T-helper 1 cell (primary cell): ENCODE data around the gene AMHR2.

ENCODE experiments used
- DNase-seq, 5 donors: peaks; one replicate each; pipeline ENCODE4 v3.0.0-alpha.2; 2012 to 2020

AMHR2 gene

GRCh38 chr12:53453953-53454640, 30.4 kb downstream of the AMHR2 start:
- no peak for DNase-seq

- no peak for DNase-seq
Measured at GRCh38 chr12:53454707-53455106, 31.1 kb downstream of the AMHR2 start.

- DNase-seq = no peak
Measured at GRCh38 chr12:53456654-53457366, 33.2 kb downstream of the AMHR2 start.

GRCh38 chr12:53459097-53459496, 35.4 kb downstream of the AMHR2 start:
- DNase-seq = no peak

- DNase-seq = no peak
Measured at GRCh38 chr12:53461059-53461458, 37.4 kb downstream of the AMHR2 start.

GRCh38 chr12:53461591-53461990, 37.9 kb downstream of the AMHR2 start:
- no peak for DNase-seq

GRCh38 chr12:53462935-53463334, 39.3 kb downstream of the AMHR2 start:
- no peak for DNase-seq

- DNase-seq = no peak
Measured at GRCh38 chr12:53463802-53464560, 40.3 kb downstream of the AMHR2 start.

- DNase-seq = no peak
Measured at GRCh38 chr12:53464685-53465418, 41.2 kb downstream of the AMHR2 start.

GRCh38 chr12:53465679-53466078, 42.0 kb downstream of the AMHR2 start:
- DNase-seq = no peak

- DNase-seq = no peak
Measured at GRCh38 chr12:53466640-53467039, 43.0 kb downstream of the AMHR2 start.

GRCh38 chr12:53467082-53467481, 43.4 kb downstream of the AMHR2 start:
- DNase-seq = no peak

GRCh38 chr12:53467880-53468279, 44.2 kb downstream of the AMHR2 start:
- no peak for DNase-seq

GRCh38 chr12:53468282-53468681, 44.6 kb downstream of the AMHR2 start:
- DNase-seq = no peak

GRCh38 chr12:53472056-53472582, 48.5 kb downstream of the AMHR2 start:
- no peak for DNase-seq

GRCh38 chr12:53474077-53474476, 50.4 kb downstream of the AMHR2 start:
- DNase-seq = no peak

GRCh38 chr12:53474819-53475218, 51.2 kb downstream of the AMHR2 start:
- no peak for DNase-seq

- no peak for DNase-seq
Measured at GRCh38 chr12:53476769-53477209, 53.1 kb downstream of the AMHR2 start.

GRCh38 chr12:53478865-53479264, 55.2 kb downstream of the AMHR2 start:
- no peak for DNase-seq

- no peak for DNase-seq
Measured at GRCh38 chr12:53479331-53479730, 55.7 kb downstream of the AMHR2 start.

GRCh38 chr12:53480491-53481442, 57.1 kb downstream of the AMHR2 start:
- DNase-seq = no peak
